ENCODE measurements around the gene SEPTIN7.

Gene SEPTIN7

DNA sequence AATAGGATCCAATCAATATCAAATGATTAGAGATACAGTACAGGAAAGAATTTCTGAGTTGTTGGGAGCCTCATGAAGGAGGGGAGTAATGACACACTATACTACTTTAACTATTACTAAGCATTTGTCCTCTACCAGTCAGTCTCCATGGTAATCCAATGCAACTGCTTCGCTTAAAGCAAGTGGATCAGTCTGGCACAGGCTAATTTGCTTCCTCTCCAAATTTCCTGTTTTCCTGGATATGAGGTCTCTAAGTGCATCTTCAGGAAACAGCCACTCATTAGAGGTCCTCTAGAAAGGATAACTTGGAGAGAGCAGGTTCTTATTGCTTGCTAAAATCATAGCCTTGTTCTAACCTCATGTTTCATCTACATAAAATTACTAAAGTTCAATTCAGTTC lies 8.4 kb upstream of the SEPTIN7 start:
- DNase-seq: no peak

DNA sequence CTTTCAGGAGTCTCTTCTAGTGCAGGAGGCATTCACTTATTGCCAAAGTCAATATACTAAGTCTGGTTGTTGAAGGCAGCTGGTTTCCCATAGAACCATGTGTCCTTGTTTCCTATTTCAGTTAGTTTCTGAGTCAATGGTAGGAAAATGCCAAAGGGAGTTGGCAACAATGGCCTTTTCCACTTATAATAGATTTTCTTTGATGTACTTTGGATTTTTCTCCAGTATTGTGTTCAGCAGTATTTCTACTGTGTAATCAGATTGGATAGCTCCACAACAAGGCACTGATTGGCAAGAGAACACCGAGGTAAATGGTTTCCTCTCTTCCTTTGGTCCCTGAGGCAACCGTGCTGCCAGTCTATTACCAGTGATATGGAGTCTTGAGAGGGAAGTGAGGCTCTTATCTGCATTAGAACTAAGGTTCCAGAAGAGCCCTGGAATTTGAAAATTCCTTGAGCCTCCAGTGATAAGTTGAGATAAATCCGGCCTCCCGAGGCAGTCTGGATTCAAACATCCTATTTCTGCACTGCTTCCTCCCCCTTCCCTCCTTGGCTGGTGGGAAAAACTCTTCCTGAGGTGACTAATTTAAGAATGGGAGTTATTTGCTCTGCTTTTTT lies 7.9 kb upstream of the SEPTIN7 start:
- no peak for DNase-seq

DNA sequence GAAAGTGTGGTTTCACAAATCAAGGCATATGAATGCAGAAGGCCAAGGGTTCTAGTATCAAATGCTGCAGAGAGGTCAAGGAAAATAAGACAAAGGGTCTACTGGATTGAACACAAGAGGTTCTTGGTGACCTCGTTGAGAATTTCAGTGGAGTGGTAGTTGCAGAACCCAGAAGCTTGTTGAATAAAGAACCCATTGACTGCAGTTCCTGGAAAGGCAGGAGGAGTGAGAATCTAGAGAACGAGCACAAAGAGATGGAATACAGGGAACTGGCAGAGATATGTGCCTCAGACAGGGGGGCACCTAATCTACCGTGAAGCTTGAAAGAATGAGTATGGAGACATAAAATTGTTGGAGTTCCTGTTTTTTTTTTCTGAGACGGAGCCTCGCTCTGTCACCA lies 3.5 kb upstream of the SEPTIN7 start:
- DNase-seq: no peak

DNA sequence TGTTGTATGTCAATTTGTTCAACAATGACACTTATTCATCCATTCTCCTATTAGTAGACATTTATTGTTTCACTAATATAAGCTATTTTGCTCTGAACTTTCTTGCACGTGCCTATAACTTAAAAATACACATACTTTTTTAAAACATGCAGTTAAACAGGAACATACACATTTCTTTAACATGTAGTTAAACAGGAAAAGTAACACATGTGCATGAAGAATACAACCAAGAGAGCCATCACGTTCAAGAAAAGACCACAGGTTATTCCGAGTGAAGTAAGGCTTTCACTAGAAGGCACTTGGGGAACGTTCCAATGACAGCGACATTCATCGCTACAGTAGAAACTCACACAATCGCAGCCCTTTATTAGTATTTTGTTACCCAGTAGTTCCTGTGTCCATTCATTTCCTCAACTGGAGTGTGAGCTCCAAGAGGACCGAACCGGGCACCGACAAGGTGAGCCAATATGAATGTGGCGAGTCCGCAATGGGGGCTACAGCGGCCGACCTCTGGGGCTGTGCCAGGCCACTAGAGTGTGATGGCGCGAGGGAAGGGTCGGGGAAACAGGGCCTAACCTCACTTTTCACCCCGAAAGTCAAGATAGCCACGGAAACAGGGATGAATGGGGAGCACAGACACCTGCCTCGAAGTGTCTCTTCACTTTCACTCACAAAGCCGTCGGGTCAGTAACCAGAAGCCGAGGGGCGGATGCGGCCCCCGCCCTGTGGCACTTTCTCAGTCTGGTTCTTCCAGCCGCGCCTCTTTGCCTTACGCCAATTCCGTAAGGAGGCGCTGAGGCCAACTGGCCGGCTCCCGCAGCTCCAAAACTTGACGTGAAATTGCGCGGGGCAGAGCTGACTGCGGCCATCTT lies 775 bp upstream of the SEPTIN7 start:
- peak; percentile 91 for DNase-seq

DNA sequence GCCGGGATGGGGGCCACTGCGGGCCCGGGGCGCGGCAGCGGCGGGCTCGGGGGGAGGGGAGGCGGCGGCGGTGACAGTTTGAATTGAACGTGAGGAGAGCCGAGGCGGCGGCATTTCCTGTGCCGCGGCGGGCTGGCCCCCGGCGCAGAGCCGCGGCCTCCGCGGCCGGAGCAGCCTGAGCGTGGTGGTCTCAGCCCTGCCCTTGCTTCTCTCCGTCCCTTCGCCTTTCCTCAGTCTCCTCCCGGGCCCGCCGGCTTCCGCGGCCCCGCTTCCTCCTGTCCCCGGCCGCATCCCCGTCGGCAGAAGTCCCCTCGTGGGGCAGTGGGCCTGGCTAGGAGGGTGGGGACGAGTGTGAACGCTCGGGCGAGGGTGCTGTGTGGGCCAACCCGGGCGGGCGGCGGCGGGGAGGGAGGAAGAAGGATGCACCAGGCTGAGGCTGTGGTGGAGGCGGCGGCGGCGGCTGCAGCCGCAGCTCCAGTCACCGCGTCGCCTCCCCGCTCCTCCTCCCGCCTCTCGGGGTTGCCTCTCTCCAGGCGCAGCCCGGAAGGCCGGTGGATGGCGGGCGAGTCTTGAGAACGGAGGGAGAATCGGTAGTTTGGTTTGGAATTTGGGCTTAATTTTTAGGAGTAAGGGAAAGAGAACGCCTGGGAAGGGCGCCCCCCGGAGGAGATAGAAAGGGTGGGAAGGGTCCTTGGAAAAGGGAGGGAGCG lies 690 bp downstream of the SEPTIN7 start:
- peak; percentile 82 for DNase-seq

DNA sequence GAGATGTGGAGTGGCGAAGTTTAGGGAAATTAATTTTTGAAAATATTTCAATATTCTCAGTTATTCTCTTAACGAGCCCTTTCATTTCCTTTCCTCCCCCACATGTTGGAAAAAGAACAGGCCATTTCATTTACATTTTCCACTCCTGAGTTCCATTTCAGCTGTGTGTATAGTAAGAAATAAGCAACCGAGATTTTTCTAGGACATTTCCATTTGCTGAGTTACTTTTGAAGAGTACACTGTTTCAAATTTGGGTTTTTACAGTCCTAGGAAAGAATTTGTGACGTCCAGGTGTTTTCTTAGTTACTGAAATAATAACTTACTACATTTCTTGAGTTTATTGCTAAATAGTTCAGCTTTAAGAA lies 1.2 kb downstream of the SEPTIN7 start:
- DNase-seq: no peak

DNA sequence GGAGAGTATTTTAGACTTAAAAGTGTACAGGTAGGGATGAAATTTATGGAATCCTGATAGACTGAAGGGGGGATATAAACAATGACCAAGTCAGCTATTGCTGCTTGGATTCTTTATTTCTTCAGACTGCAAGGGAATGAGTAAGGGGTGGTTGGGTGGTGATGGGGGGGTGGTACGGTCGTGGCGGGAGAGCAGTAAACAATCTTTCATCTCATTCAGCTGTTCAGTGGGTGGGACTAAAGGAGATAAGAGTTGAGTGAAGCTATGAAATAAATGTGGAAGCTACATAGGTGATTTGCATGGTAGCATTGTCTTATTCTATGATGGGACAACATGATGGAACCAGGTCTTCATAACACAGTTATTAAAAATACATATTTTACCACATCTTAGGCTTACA lies 1.8 kb downstream of the SEPTIN7 start:
- no peak for DNase-seq

DNA sequence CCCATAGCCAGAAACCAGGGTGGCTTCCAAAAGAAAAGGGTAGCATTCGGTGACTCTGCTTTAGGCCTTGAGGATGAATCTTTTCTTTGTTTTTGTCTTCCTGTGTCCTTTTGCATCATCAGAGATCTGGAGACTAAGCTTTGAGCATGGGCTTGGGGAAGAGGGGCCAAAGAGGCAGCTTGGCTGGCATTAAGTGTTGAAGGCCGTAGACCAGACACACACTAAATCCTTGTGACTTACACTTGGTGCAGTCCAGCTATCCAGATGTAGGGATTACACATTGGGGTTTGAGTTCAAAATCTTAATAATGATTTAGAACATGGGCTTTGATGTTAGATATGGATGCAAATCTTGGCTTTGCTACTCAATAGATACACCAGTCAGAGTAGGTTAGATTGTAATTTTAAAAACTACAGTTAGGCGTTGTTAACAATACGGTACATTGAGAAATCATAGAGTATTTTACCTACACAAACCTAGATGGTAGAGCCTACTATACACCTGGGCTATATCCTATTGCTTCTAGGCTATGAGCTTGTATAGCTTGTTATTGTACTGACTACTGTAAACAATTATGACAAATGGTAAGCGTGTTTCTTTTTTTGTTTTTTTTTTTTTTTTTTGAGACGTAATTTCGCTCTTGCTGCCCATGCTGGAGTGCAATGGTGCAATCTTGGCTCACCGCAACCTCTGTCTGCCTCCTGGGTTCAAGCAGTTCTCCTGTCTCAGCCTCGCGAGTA lies 3.5 kb downstream of the SEPTIN7 start:
- no peak for DNase-seq

DNA sequence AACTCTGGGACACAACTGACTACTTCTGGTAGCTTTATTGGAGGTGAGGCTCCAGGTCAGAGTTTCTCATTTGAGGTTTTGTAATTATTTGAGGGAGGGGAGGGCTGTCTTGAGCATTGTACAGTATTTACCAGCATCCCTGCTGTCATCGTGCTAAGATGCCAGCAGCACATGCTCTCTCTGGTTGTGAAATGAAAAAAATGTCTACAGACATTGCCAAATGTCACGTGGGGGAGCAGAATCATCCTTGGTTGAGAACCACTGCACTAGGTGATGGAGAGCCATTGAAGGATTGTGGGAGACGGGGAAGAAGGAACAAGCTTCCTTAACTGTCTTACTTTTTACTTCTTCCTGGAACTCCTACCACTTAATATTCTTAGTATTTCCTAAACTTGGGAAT lies 5.0 kb downstream of the SEPTIN7 start:
- DNase-seq: no peak

DNA sequence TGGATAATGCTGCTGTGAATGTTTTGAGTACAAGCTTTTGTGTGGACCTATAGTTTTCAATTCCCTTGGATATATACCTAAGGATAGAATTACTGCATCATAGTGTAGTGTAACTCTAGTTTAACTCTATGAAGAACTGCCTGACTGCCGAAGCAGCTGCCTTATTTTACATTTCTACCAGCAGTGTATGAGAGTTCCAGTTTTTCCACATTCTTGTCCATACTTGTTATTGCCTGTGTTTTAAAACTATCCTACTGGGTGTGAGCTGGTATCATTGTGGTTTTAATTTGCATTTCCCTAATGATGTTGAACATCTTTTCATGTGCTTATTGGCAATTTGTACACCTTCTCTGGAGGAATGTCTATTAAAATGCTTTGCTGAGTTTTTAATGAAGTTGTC lies 15.7 kb downstream of the SEPTIN7 start:
- no peak for DNase-seq

DNA sequence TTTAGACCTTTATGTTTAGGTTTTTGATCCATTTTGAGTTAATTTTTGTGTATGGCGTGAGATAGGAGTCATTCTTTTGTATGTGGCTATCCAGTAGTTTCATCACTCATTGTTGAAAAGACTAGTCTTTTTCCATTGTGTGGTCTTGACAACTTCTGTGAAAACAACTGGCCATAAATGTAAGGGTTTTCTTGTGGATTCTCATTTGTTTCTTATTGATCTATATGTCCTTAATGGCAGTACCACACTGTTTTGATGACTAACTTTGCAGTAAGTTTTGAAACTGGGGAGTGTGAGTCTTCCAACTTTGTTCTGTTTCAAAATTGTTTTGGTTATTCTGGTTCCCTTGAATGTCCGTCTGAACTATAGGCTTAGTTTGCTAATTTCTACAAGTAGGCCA lies 16.3 kb downstream of the SEPTIN7 start:
- no peak for DNase-seq

DNA sequence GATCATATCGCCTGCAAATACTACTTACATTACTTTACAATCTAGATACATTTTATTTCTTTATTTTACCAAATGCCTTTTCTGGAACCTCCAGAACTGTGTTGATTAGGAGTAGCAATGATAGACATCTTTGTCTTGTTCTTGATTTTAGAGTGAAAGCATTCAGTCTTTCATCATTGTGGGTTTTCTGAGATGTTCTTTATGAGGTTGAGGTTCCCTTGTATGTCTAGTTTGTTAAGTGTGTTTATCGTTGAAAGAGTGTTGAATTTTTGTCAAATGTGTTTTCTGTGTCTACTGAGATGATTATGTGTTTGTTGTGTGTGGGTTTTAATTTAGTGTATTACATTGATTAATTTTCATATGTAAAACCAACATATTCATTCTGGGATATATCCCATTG lies 17.1 kb downstream of the SEPTIN7 start:
- no peak for DNase-seq

DNA sequence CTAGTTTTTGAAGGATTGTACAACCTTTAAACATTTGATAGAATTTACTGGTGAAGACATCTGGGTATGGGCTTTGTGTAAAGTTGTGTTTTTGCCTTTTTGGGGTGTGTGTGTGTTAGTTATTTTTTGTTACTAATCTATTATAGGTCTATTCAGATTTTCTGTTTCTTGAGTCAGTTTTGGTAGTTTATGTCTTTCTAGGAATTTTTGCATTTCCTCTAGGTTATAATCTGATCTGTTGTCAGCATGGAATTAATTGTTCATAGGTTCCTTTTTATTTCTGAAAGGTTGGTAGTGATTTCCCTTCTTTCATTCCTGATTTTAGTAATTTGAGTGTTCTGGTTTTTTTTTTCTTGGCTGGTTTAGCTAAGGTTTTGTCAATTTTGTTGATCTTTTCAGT lies 17.7 kb downstream of the SEPTIN7 start:
- DNase-seq: no peak

DNA sequence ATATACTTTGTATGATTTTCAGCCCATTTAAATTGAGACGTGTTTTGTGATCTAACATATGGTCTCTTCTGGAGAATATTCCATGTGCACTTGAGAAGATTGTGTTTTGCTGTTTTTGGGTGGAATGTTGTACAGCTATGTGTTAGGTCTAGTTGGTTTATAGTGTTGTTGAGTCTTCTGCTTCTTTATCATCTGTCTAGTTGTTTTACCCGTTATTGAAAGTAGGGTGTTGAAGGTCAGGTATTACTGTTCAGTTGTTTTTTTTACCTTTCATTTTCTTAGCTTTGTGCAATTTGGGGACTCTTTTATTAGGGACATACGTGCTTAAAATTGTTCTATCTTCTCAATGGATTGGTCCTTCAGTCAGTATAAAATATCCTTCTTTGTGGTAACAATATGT lies 18.5 kb downstream of the SEPTIN7 start:
- DNase-seq: no peak

DNA sequence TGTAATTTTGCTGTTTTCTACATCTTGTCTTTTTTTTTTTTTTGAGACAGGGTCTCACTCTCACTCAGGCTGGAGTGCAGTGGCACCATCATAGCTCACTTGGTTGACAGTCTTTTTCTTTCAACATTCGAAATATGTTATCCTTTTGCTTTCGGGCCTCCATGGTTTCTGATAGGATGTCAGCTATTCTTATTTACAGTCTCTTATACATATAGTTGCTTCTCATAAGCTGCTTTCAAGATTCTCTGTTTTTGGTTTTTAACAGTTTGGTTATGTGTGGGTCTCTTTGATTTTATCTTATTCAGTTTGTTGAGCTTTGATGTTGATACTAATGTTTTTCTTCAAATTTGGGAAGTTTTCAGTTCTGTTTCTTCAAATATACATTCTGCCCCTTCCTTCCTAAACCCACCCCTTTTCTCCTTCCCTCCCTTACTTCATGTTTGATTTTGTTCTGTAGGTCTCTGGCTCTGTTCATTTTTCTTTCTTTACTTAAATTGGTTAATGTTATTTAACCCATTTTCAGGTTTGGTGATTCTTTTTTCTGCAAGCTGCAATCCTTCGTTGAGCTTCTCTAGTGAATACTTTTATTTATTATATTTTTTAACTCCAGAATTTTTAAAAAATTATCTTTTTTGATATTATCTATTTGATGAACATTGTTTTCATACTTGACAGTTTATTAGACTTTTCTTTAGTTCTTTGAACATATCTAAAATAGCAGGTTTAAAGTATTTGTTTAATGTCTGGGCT lies 19.3 kb downstream of the SEPTIN7 start:
- no peak for DNase-seq

DNA sequence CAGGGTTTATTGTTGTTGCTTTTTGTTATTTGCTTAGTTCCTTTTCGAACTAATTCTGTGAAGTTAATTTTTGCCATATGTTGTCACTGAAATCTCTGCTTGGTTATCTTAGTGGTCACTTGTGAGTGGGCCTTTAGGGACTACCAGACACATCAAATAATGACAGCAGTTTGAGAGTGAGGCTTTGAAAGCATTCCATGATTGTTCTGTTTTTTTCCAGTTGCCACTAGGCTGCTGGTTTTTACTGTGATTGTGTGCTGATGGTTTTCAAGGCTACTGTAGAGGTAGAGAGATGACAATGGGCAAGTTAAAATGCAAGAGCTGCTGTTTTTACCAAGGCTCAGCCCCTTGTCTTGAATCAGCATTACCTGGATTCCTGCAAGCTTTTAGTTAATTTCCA lies 20.0 kb downstream of the SEPTIN7 start:
- no peak for DNase-seq

DNA sequence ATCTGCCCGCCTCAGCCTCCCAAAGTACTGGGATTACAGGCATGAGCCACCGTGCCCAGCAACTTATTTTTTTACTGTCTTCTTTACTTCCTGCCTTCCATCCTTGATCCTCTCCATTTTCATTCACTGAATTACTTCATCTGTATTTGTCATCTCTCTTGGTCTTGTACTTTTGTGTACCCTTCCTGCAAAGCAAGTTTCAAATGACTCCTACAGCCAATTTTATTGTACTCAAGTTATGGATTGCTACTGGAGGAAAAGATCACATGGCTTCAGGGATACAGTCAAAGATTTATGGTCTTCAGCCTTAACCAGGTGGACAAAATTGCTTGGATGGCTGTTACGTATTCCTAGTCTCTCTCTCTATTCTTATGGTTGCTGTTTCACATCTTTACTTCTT lies 22.6 kb downstream of the SEPTIN7 start:
- DNase-seq: no peak

DNA sequence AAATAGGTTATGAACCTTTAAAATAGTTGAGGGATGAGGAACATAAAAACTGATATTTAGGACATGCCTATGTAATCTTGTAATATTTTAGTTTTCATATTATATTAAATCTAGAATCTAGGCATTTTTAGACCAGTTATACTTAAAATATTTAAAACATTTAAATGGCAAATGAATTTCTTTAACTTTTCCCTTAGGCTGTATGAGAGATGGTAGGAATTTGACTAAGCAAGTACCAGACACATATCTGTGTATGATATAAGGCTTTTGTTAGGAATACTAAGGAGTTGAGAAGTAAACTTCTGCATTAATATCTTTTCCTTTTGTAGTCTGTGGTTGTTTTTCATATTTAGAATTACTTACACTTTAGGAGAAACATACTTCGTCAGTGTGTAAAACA lies 25.1 kb downstream of the SEPTIN7 start:
- no peak for DNase-seq

DNA sequence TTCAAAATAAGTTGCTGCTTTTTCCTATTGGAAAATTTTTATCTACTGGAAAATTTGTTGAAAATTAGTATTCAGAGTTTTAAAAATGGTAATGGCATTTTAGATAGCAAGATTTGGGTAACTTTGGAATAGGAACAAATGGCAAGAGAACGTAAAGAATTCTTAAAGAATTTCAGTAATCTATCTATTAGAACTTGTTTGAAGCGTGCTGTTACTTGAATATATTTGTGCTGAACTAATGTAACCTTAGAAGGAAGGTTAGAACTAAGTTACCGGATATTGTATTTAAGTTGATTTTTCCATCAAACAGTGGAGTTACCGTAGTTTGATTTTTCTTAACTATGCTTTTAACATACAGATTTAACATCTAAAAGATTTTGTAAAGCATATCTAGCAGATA lies 25.9 kb downstream of the SEPTIN7 start:
- DNase-seq: no peak

DNA sequence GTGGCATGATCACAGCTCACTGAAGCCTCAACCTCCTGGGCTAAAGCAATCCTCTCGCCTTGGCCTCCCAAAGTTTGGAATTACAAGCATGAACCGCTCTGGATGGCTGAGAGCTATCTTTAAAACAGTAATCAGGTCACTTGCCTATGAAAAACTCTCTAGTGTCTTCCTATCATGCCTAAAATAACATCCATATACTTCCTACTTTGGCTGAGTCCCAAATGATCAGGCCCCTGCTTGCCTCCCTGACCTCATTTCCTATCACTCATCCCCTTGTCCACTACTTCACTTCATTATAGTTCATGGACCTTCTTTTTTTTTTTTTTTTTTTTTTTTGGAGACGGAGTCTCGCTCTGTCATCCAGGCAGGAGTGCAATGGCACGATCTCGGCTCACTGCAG lies 28.0 kb downstream of the SEPTIN7 start:
- no peak for DNase-seq

DNA sequence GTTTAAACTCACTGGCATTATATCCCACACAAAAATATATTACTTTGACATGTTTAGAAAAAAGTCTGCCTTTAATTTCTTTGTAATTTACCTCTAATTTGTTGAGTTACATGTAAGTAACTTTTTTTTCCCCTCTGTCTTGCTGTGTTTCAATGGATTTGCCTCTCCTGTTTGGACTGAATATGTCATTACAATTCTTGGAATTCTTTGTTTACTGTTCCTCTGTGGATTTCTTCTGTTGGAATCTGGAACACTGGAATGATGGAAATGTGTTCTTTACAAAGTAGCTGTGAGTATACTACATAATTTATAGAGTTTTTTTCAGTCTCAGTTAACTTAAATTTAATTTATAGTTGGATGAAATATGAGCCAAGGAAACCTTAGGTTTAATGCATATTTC lies 30.4 kb downstream of the SEPTIN7 start:
- no peak for DNase-seq

All from CD4-positive, alpha-beta T cell treated with Interleukin-15 for 1 hour (primary cell).